DMS 273 (cell line): ENCODE data around the gene NFATC3.
A peak's percentile ranks its signal among the peaks of the same experiment; 100 is the strongest.

Experiments
- DNase-seq: peaks from one replicate; lab custom pipeline; 2025; ENCODE audit not compliant: unreplicated experiment; lab: John Stamatoyannopoulos, UW

The NFATC3 gene

GRCh38 chr16:68267612-68268405 is 182.6 kb downstream of the NFATC3 start:
- DNase-seq, result peak; percentile 79

- no peak for DNase-seq
Measured at GRCh38 chr16:68269793-68270192, 184.6 kb downstream of the NFATC3 start.

- DNase-seq, result no peak
Measured at GRCh38 chr16:68270353-68270752, 185.2 kb downstream of the NFATC3 start.

GRCh38 chr16:68272507-68273209 is 187.5 kb downstream of the NFATC3 start:
- no peak for DNase-seq

GRCh38 chr16:68273459-68273858 is 188.3 kb downstream of the NFATC3 start:
- DNase-seq, result no peak

GRCh38 chr16:68273896-68274295 is 188.7 kb downstream of the NFATC3 start:
- DNase-seq, result no peak

- no peak for DNase-seq
Measured at GRCh38 chr16:68274441-68274840, 189.3 kb downstream of the NFATC3 start.

GRCh38 chr16:68275611-68276191 is 190.5 kb downstream of the NFATC3 start:
- DNase-seq, result peak; percentile 83

- DNase-seq, result no peak
Measured at GRCh38 chr16:68276223-68276622, 191.1 kb downstream of the NFATC3 start.
